Stimulated activated CD8-positive, alpha-beta memory T cell treated with anti-CD3 and anti-CD28 coated beads, Interleukin-15, amount 100 ng/mL, for 48 hours (primary cell): Measurements from ENCODE around the gene SLC10A7.

Source experiments
- DNase-seq, 2 donors: peaks; one replicate each; pipeline ENCODE4 v3.0.0-alpha.2; 2020; ENCODE audit warnings: low read depth in 2 of 2

Gene SLC10A7

DNA sequence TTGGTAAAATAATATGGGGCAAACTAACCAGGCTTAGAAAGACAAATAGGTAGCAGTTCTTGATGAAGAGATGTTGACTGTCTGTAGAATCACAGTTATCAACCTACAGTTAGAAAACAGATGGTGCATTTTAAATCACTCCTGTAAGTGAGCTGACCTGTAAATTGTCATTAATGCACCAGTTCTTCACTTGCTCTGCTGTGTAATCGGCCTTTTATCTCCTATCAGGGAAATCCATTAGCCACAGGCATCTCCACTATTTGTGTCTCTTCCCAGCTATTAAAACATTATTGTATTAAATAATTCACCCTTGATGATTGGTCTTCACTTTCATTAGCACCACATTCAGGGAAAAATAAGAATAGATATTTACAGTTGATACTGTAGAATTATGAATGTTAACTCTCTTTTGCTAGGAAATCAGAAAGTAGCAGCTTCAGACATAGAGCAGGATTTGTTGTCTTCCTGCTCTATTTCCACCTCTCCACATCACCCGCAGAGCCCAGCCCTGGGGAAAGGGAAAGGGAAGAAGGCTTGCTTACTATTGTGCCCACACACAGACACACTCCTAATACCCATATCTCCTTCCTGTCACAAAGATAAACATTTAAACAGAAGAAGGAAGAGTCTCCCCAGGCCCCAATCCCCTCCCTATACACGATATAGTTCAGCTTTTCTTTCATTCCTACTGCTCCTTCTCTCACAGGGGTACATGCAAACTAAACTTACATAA lies 210.3 kb downstream of the SLC10A7 start:
- no peak for DNase-seq

DNA sequence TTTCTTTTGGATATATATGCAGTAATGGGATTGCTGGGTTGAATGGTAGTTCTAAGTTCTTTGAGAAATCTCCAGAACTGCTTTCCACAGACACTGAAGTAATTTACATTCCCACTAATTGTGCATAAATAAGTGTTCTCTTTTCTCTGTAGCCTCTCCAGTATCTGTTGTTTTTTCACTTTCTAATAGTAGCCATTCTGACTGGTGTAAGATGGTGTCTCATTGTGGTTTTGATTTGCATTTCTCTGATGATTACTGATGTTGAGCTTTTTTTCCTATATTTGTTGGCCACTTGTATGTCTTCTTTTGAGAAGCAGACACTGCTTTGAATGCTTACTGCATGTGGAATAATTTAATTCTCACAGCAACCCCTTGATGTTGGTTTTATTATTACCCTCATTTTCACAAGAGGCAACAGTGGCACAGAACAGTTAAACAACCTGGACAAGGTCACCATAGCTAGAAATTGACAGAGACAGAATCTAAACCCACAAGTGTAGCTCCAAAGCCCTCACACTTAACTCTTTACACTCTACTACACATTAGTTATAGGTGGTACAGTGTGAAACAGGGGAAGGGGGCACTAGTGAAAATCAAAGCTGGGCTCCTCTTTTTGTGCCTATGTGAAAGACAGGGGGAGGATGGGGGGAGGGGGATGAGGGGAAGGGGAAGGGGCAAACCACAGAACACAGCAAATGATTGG lies 211.3 kb downstream of the SLC10A7 start:
- DNase-seq = no peak

DNA sequence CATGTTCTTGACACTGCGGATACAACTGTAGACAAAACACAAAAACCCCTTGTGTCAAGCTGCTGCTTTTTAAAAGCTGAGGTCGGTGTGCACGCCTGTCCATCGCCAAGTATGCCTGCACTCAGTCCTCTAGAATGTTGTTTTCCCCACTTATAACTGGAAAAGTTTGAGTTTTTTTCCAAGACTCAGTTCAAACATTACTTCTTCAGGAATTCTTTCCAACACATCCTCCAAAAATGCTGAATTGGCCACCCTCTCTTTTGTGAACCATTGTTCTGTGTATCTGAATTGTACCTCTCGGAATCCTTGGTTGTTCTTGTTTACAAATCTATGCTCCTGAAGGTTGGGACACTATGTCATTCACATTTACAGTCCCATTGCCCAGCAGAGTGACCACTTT lies 212.8 kb downstream of the SLC10A7 start:
- no peak for DNase-seq

DNA sequence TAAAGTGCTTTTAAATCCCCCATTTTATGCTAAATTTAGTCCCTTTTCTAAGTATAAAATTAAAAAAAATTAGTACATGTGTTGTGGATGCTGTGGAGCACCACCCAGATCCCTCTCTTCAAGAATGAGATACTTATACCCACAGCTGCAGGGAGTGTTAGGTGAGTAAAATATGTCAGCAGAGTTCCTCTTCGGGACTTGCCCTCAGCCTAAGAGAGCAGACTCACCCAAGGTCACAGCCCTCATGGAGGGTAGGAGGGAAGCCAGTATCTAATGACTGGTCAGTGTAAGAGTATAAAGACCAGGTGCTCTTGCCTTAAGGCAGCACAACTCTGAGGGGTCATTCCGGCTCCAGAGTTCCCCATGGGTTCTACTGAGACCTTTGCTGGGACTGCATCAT lies 218.9 kb downstream of the SLC10A7 start:
- DNase-seq = no peak

DNA sequence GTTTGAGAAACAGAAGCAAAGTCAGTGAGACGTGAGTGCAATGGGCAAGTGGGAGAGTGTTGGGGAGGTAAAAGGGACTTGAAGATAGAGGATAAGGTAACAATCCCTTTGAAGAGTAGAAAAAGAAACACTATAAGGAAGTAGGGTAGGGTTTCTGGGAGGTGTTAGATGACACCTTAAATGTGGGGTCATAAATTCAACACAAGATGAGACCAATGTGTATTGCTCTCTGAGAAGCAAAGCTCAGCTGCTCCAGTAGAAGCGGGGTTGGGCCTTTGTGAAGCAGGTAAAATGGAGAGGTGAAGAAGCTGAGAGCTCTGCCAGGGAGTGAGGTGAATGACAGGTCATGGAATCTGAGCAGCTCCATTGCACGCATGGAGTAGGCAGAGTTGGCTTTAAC lies 222.1 kb downstream of the SLC10A7 start:
- DNase-seq = no peak

DNA sequence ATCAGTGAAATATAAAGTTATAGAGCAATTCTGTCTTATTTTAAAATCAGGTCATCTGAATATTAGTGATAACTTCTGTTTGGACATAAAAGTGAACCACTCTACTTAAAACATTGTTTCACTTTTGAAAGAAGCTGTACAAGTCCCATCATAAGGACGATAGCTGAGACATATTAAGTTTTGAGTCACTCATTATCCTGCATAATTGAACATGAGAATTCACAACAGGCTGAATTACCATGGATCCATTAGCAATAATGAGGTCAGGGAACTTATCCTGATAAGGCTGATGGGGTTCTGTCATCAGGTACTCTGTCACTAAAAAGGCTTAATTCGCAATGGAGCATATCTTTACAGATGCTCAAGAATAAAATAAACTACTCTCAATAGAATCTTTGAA lies 227.0 kb downstream of the SLC10A7 start:
- DNase-seq = no peak

DNA sequence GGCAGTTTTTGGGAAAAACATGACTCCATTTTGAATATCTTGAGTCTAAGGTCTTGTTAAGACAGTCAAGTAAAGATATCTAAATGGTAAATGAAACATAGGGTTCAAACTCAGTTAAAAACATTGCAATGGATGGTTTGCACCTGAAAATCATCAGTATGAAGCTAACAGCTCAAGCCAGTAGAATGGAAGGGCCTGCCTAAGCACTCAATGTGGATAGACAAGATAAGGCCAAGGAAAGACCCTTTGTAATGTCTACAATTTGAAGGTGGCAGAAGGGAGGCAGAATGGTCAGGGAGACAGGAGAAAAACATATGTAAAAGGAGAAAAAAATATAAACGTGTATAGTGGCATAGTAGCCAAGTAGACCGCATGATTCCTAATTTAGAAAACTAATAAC lies 229.2 kb downstream of the SLC10A7 start:
- no peak for DNase-seq

DNA sequence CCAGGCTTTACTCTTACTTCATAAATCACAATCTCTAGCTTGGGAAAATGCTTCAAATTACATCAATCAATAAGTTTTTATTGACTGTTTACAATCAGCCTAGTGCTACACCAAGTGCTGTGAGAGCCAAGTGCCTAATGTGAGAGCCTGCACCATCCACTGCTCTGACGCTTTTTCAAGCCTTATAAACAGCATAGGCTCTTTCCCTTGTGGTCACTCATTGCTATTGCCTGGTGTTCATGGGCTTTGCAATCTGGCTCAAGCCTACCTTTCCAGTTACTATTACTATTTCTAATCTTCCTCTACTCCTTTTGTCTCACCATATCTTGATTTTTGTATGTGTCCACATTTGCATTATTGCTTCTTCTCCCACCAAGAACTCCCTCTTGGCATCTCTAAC lies 230.4 kb downstream of the SLC10A7 start:
- DNase-seq = no peak

DNA sequence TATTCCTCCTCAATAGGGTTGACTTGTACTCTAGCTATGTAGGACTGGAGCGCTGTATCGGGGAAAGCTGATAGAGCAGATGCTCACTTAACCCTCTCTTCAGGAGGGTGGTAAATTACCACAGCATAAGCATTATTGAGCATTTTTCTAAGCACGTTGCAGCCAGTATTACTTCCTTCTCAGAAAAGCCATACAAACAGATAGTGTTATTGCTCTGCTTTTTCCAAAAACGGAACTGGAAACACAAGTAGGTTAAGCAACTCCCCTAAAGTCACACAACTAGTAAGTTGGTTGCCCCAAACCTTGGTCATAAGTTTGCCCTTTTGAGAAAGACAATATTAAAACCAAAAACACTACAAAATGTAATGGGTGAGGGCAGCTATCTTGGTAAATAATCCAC lies 233.5 kb downstream of the SLC10A7 start:
- no peak for DNase-seq

DNA sequence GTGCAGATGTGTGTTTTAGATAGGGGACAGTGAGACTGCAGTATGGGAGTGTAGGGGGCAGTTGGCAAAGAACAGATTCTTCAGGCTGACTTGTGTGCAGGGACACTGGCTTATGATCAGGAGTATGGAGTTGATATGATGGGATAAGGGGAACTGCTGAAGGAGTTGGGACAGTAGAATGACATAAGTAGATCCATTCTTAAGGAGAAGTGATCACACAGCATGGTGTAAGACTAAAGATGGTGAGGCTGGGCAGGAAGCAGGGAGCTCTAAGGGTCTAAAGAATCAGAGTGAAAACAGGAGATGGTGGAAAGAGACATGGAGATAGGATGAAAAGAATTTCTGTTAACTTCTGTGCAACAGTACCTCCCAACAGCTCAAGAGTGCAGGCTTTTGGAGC lies 236.7 kb downstream of the SLC10A7 start:
- no peak for DNase-seq

DNA sequence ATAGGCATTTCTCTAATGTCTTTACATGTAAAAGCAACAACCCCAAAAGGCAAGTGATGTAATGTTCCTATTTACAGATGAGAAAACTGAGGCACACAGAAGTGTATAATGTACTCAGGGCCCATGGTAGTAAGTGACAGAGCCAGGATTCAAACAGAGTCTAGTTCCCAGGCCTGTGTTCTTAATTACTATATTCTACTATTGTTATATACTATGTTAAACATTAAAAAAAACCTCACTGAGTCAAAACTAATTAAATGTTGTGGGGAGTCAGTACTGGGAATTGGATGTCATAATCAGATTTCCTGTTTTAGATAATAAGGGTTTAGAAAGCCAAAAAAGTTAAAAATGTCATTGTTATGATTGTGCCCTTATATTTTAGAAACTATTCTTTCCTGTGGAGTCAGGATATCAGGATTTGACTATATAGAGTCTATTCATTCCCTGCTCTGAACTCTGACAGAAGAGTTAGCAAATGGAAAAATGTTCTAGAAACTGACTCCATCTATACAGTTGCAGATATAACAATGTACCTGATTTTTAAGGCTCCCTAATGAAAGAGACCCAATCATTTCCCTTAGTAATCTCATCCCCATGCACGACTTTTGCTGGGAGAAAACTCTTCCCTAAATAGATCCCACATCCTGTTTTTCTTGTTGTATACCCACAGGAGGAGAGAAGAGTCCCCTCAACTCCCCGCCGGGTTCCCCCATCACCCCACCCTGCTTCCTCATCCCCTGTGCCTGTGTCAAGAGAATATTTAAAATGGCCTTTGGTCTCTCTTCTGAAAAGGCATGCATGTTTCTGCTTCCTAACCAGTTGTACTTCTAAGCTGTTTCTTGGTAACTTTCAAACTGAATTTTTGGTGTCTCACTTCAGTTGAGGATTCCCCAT lies 237.7 kb downstream of the SLC10A7 start:
- DNase-seq = no peak

DNA sequence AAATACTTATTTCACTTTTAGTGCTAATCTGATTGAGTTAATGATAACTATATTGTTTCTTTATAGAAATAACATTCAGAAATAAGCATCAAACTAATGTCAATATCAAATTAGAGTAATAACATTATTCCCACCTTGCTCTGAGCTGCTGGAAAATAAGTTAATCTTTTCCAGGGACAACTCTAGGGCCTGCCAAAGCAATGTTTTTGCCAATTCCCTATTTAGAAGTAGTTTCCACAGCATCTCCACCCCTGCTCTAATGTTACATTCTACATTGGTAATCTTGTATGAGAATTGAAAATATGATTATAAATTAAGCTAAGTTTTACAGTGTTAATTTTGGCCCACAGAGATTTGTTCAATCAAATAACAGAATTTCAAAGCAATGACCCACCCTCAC lies 239.1 kb downstream of the SLC10A7 start:
- no peak for DNase-seq

DNA sequence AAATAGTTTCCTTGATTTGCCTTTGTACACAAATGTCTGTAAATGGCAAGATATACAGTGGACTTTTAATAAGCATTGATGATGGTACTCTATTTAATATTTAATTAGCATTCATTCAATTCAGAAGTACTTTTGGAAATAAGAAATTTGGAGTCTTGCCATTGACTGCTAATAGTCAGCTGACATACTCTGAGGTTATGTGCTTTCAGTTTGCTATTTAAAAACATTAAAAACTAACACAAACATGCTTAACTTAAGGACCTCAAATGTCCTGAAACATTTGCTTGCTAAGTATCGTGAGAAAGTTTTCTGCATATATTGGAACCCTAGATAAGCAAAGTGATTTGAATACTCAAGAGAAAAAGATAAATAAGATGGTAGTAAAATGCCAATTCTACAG lies 242.8 kb downstream of the SLC10A7 start:
- DNase-seq = no peak

DNA sequence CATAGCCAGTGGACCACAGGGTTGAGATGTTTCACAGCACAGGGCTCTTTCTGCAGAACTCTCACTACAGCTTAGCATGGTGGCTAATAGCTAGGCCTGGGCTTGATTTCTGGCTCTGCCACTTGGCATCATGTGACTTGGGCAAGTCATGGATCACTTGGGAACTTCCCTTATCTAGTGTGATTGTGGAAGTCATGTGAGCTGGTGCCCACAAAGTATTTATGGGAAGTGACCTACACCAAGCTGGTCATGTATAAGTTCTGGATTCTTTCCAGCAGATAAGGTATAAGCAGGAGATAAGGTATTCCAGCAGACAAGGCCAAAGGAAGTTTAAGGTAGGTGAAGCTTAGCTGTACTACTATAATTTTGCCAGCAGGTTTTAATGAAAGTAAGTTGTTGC lies 246.4 kb downstream of the SLC10A7 start:
- no peak for DNase-seq

DNA sequence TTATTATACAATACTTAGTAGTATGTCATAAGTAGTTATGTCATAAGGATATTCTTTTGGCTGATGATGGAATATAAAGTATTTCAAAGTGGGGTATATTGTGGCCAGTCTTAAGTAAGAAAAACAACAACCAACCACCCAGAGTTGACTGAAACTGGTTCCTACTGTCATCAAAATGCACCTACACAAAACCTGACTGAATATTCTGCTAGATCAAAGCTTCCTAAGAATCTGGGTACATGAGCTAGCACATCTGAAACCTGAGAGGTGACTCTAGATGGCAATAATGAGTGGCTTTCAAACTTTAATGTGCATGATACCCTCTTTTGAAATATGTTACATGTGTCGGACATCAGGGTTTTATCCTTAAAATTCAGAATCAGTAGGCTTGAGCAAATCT lies 247.0 kb downstream of the SLC10A7 start:
- no peak for DNase-seq

DNA sequence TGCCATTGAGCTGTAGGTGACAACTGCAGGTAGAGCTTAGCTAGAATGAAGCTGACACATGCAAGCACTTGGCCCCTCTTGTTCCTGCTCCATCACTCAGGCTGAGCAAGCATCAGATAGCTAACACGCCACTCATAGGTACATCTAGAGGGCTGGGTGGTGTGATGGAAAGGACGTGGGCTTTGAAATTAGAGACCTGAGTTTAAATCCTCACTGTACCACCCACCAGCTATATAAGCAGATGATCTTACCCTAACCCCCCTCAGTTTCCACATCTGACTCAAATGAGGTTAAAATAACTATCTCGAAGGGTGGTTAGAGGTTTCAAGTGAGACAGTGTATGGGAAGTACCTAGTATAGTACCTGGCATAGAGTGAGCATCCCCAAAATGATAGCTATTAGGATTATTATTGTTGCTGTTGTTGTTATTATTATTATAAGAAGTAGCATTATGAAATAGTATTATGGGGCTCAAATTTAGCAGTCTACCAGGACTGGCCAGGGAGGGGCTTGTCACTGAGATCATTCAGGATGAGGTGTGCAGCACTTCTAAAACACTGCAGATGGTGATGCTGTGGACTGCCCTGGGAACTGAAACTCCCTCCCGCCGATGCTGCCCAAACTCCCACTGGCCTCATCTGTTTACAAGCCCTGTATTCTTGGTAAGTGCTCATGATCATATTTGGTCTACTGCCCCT lies 248.4 kb downstream of the SLC10A7 start:
- DNase-seq = peak in 1 of 2 donors; percentile 15

DNA sequence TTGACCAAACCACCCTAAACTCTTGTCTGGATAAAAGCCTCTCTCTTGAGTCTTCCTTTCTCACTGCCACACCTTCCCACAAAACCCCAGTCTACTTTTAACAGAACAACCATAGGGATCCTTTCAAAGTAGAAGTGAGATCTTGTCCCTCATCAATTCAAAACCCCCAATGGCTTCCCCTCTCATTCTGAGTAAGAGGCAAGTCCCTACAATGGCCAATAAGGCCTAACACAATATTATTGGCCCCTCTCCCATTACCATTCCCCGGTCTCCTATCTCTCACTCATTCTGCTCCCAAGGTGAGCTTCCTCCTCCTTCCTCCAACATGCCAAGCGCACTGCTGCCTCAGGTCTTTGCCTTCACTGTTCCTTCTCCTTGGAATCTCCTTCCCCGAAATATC lies 250.3 kb downstream of the SLC10A7 start:
- no peak for DNase-seq

DNA sequence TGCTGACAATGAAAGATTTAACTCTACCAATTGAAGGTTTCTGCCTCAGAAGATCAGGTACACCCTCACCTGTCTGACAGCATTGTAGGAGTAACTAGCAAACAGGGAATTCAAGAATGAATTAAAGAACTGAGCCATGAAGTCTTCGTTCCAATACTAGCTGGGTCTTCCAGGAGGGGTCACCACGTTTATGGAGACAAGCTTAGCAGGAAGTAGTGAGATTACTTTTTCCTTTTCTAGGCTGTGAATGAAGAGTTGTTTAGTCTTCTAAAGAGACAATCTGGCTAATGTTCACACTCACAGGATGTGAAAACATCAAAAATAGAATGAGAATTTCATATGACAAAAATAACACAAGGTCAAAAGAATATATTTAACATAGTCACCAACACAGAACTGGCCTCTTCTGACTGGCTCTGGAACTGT lies 252.5 kb downstream of the SLC10A7 start:
- DNase-seq = no peak

DNA sequence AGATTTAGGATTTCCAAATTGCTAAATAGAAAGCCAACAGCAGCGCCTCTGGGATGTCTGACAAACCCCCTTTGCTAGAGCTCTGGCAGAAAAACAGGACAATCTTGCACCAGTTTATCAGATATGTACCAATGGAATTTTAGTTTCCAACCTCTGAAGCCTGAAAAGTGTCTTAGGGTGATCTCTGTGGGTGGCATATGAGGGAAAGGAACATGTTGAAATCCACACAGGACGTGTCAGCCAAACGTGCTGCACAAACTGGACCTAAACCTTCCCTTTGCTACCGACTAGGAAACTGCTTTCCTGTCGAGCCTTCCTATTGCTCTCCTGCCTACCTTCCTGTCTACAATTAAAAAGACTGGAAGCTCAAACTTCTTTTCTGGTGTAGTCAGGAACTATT lies 253.9 kb downstream of the SLC10A7 start:
- DNase-seq = no peak

DNA sequence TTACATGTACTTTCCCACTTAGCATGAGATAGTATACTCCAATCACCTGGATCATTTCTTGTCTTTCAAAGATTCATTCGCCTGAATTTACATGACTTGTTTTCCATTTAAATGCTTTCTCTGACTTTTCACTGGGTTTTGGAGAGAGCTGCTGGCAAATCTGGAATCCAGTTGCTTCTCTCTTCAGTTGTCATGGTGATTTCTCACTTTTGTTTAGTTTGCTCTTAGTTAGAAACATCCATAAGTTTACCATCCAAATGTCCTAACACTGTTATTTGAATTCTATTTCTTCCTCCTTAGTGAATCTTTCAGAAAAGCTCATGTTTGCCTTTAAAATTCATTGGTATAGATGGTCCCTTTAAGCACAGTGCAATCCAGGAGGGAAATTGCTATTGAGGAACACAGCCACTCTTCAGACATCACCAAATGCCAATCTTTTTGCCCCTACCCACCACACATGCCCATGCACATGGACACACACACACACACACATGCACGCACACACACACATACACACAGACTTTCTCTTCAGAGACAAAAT lies 255.7 kb downstream of the SLC10A7 start:
- no peak for DNase-seq

DNA sequence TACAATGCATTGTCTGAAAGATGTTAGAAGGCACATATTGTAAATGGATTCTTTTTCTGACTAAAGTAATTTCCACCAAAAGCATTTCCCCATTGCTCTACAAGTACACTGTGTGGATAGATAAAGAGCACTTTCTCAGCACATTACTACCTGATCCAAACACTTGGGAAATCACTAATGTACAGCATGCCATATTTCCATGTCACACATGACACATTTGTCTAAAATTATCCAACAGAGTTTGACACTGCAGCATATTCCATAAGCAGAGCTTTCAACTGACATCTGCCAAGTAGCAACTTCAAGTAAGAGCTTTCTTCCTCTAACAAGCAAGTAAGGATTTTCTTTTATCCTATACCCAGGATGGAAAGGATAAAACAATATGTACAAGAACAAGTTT lies 257.9 kb downstream of the SLC10A7 start:
- DNase-seq = no peak

DNA sequence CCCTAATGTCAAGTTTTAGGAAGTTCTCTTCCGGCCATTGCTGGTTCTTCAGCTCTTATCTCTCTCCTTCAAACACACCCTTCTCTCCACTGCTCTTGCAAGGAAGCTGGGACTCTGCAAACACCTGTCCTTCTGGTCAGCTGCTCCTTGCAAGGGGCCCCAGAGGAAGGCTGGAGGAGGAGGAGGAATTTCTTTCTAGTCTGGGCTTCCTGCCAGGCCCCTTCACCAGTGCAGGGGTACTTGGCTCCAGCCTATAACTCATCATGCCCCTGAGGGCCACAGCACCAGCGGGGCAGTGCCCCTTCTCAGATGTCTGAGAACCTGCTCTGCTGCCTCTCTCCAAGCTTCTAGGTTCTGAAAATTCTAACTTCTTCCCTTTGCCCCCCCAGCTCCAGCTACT lies 260.7 kb downstream of the SLC10A7 start:
- no peak for DNase-seq
